ENCODE data around the gene C17orf50. TPM values are rescaled to one million over a fixed set of nuclear protein-coding genes. Genes with fewer than 3 reads are reported as not detected.

C17orf50 gene
- total and polyA plus RNA-seq, 2 of the 13 experiments (the other 11 are each of a cell fraction or from before 2014, with no cell fraction given) = not detected

GRCh38 chr17:35731239-35731916 lies 29.3 kb upstream of the C17orf50 start, which contains the start of gene RASL10B (continued):
- TF ChIP-seq, protein P1, sequence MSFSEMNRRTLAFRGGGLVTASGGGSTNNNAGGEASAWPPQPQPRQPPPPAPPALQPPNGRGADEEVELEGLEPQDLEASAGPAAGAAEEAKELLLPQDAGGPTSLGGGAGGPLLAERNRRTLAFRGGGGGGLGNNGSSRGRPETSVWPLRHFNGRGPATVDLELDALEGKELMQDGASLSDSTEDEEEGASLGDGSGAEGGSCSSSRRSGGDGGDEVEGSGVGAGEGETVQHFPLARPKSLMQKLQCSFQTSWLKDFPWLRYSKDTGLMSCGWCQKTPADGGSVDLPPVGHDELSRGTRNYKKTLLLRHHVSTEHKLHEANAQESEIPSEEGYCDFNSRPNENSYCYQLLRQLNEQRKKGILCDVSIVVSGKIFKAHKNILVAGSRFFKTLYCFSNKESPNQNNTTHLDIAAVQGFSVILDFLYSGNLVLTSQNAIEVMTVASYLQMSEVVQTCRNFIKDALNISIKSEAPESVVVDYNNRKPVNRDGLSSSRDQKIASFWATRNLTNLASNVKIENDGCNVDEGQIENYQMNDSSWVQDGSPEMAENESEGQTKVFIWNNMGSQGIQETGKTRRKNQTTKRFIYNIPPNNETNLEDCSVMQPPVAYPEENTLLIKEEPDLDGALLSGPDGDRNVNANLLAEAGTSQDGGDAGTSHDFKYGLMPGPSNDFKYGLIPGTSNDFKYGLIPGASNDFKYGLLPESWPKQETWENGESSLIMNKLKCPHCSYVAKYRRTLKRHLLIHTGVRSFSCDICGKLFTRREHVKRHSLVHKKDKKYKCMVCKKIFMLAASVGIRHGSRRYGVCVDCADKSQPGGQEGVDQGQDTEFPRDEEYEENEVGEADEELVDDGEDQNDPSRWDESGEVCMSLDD (CRISPR knock-in tag; IDR thresholded peaks at IDR 0.05; ENCODE audit: borderline replicate concordance) = 0 out of 2 replicates have a peak, but pooled peaks have one; percentile 39
- no peak for TF ChIP-seq SMAD9 (CRISPR knock-in tag; IDR thresholded peaks at IDR 0.05)
- no peak for TF ChIP-seq HDAC1 (CRISPR knock-in tag; IDR thresholded peaks at IDR 0.05)
- no peak for TF ChIP-seq TIGD3 (CRISPR knock-in tag; IDR thresholded peaks at IDR 0.05; ENCODE audit: borderline replicate concordance)
- TF ChIP-seq SP2 (CRISPR knock-in tag; IDR thresholded peaks at IDR 0.05) = no peak
- no peak for TF ChIP-seq ZBTB46 (CRISPR knock-in tag; IDR thresholded peaks at IDR 0.05; ENCODE audit: borderline replicate concordance)
- TF ChIP-seq CHD2 (IDR thresholded peaks at IDR 0.05; ENCODE audit: low read depth, low read length) = no peak
- TF ChIP-seq ZMYM3 (CRISPR knock-in tag; IDR thresholded peaks at IDR 0.05) = peak; percentile 81
- TF ChIP-seq POLR2AphosphoS5 (IDR thresholded peaks at IDR 0.05; ENCODE audit: low read depth, low read length) = no peak
- TF ChIP-seq ZNF136 (CRISPR knock-in tag; IDR thresholded peaks at IDR 0.05; ENCODE audit: low read depth) = no peak
- no peak for TF ChIP-seq JDP2 (CRISPR knock-in tag; IDR thresholded peaks at IDR 0.05; ENCODE audit: borderline replicate concordance)
- no peak for TF ChIP-seq ZFYVE20 (CRISPR knock-in tag; IDR thresholded peaks at IDR 0.05; ENCODE audit: borderline replicate concordance, low read depth)
- TF ChIP-seq TCF7 (IDR thresholded peaks at IDR 0.05; ENCODE audit: low read depth) = no peak
- TF ChIP-seq NBN (conservative IDR thresholded peaks at IDR 0.05) = no peak
- TF ChIP-seq ZBTB2 (CRISPR knock-in tag; IDR thresholded peaks at IDR 0.05; ENCODE audit: low read depth) = no peak
- TF ChIP-seq MXI1 (IDR thresholded peaks at IDR 0.05; ENCODE audit: borderline replicate concordance, low read depth, low read length) = no peak
- TF ChIP-seq ZNF264 (CRISPR knock-in tag; IDR thresholded peaks at IDR 0.05) = no peak
- TF ChIP-seq ZNF292 (CRISPR knock-in tag; IDR thresholded peaks at IDR 0.05; ENCODE audit: borderline replicate concordance, low read depth) = peak; percentile 37; the same call in 1 of the 2 replicates
- peak; percentile 92 for TF ChIP-seq PITX1 (CRISPR knock-in tag; IDR thresholded peaks at IDR 0.05)
- TF ChIP-seq ZFP62 (CRISPR knock-in tag; IDR thresholded peaks at IDR 0.05) = no peak
